MM.1S (cell line): ENCODE data around the gene WFIKKN1.

Source experiments
- EZH2phosphoT487 ChIP-seq: fragments of 300-600 bp; sonication (generic); IDR thresholded peaks from 2 replicates; pipeline ENCODE4 v1.6.1; 2018; ENCODE audit warnings: antibody characterized with exemption, low read length
- TF ChIP-seq, protein P1 (sequence below): fragments of 300-600 bp; sonication (generic); IDR thresholded peaks from 2 replicates; pipeline ENCODE4 v1.5.1; 2016; ENCODE audit warnings: antibody characterized with exemption, low read length, mixed read lengths

DNA sequence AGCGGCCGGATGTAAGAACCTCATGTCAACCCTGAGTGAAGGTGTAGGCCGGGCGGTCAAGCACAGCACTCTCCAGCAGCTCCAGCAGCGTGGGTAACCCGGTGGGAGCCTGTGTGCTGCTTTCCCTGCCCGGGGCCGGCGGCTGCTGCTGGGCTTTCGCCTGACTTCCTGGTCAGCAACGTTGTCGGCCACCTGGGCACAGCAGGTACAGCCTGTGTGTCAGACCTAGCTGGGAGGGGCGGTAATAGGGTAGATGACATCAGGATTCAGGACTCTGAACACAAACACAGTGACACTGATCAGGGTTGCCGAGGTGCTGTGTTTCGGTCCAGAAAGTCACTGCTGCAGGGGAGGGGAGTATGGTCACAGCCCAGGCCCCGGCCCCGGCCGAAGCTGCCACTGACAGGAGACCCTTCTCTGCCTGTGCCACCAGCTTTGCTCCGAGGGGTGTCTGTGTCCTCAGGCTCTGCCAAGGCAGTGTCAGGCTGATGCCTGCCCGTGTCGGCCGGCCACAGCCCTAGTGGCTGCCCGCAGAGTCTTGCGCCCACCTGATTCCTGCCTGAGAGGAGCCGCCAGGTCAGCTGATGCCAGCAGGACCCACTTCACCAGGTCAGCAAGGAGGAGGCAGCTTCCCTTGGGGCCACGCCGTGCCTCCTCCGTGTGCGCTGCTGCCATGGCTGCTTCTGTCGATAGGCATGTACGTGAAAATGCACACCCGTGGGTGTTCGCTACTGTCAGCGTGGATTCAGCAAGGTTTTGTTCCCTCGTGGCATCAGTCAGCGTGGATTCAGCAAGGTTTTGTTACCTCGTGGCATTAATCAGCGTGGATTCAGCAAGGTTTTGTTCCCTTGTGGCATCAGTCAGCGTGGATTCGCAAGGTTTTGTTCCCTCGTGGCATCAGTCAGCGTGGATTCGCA is 31.7 kb upstream of the WFIKKN1 start:
- TF ChIP-seq, protein P1, sequence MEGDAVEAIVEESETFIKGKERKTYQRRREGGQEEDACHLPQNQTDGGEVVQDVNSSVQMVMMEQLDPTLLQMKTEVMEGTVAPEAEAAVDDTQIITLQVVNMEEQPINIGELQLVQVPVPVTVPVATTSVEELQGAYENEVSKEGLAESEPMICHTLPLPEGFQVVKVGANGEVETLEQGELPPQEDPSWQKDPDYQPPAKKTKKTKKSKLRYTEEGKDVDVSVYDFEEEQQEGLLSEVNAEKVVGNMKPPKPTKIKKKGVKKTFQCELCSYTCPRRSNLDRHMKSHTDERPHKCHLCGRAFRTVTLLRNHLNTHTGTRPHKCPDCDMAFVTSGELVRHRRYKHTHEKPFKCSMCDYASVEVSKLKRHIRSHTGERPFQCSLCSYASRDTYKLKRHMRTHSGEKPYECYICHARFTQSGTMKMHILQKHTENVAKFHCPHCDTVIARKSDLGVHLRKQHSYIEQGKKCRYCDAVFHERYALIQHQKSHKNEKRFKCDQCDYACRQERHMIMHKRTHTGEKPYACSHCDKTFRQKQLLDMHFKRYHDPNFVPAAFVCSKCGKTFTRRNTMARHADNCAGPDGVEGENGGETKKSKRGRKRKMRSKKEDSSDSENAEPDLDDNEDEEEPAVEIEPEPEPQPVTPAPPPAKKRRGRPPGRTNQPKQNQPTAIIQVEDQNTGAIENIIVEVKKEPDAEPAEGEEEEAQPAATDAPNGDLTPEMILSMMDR: no peak
- TF ChIP-seq EZH2phosphoT487: no peak
